Endodermal cell (in vitro differentiated cells): Measurements from ENCODE around the gene SUN1. TPM values are rescaled to one million over a fixed set of nuclear protein-coding genes. Genes with fewer than 3 reads are reported as not detected.
A peak's percentile ranks its signal among the peaks of the same experiment; 100 is the strongest.

Experiments used
- DNase-seq: peaks from one replicate; pipeline ENCODE4 v3.0.0-alpha.2; 2017
- H3K27ac ChIP-seq: 2 replicates; pipeline ENCODE4 v1.5.1; 2013; ENCODE audit warnings: mild to moderate bottlenecking, low read depth, low read length, moderate library complexity
- H3K27me3 ChIP-seq: 2 replicates; pipeline ENCODE4 v1.6.1; 2013; ENCODE audit warnings: mild to moderate bottlenecking, low read length, moderate library complexity; ENCODE audit not compliant: insufficient read depth, control insufficient read depth, poor library complexity, severe bottlenecking
- H3K36me3 ChIP-seq: 2 replicates; pipeline ENCODE4 v1.7.0; 2013; ENCODE audit warnings: mild to moderate bottlenecking, low read length, moderate library complexity; ENCODE audit not compliant: control insufficient read depth, insufficient read depth
- H3K4me1 ChIP-seq: one replicate; pipeline ENCODE4 v1.7.0; 2013; ENCODE audit warnings: low read length; ENCODE audit not compliant: control insufficient read depth, insufficient read depth
- H3K4me3 ChIP-seq: 2 replicates; pipeline ENCODE4 v1.5.1; 2013; ENCODE audit warnings: mild to moderate bottlenecking, low read length, moderate library complexity
- H3K9ac ChIP-seq: 2 replicates; pipeline ENCODE4 v1.6.1; 2013; ENCODE audit warnings: mild to moderate bottlenecking, low read length, moderate library complexity; ENCODE audit not compliant: poor library complexity, severe bottlenecking; ENCODE audit errors: extremely low read depth
- H3K9me3 ChIP-seq: 2 replicates; pipeline ENCODE4 v1.6.1; 2013; ENCODE audit warnings: mild to moderate bottlenecking, low read length, moderate library complexity; ENCODE audit not compliant: control insufficient read depth
- H3K27ac Mint-ChIP-seq: 2 replicates; pipeline ENCODE4 v1.8.0; 2020; ENCODE audit warnings: mixed read lengths
- H3K27me3 Mint-ChIP-seq: 2 replicates; pipeline ENCODE4 v1.8.0; 2021; ENCODE audit warnings: mild to moderate bottlenecking, mixed read lengths; ENCODE audit not compliant: insufficient read depth
- H3K36me3 Mint-ChIP-seq: 2 replicates; pipeline ENCODE4 v1.8.0; 2020; ENCODE audit warnings: low read depth, mixed read lengths
- H3K4me1 Mint-ChIP-seq: 2 replicates; pipeline ENCODE4 v1.8.0; 2020; ENCODE audit warnings: mixed read lengths
- H3K4me3 Mint-ChIP-seq: 2 replicates; pipeline ENCODE4 v1.8.0; 2020; ENCODE audit warnings: mild to moderate bottlenecking, moderate library complexity, mixed read lengths
- H3K9me3 Mint-ChIP-seq: 2 replicates; pipeline ENCODE4 v1.8.0; 2020; ENCODE audit warnings: mild to moderate bottlenecking, mixed read lengths
- CTCF ChIP-seq: fragments of 200-600 bp; sonication (generic); conservative IDR thresholded peaks from 2 replicates; pipeline ENCODE4 v1.5.0; 2021; ENCODE audit warnings: antibody characterized with exemption, mild to moderate bottlenecking
- WGBS, 2 experiments: methylation state at CpG; one replicate each; pipeline versions ENCODE4 v1.1.5 to v1.1.7; 2013; ENCODE audit warnings: missing lambda C conversion rate in 2 of 2, mixed read lengths in 1 of 2; ENCODE audit not compliant: insufficient coverage in 1 of 2, insufficient read length in 1 of 2; 5-methylcytosine and 5-hydroxymethylcytosine counted together
- total RNA-seq, 2 donors: library from RNA; stranded (reverse); fragmentation: NEBNext Ultra II Directional in 1 of 2; extraction: Animal tissue kit (Norgen Biotek cat#: 25700) in 1 of 2; gene quantifications; 2 replicates in 1 of 2; 3 replicates in 1 of 2; pipeline ENCODE4 v1.2.1, GENCODE V29; 2021

SUN1 gene
- total RNA-seq, 2 donors from 2014 or later, result 133 to 136 TPM

GRCh38 chr7:824081-824480, 8.2 kb upstream of the SUN1 start:
- Mint-ChIP-seq H3K9me3 (no peaks in the 10 kb centered on the region), H3K27me3 (no peaks in the 10 kb centered on the region), H3K4me3 (no peak overlapping the region), H3K36me3 (peaks cover 33% of the 10 kb centered on the region), H3K27ac (peak overlapping the region; percentile 72), H3K4me1 (peaks cover 16% of the 10 kb centered on the region)
- no peak for TF ChIP-seq CTCF
- Histone ChIP-seq H3K9ac (no peak overlapping the region), H3K4me3 (no peak overlapping the region), H3K36me3 (peaks cover 16% of the 10 kb centered on the region), H3K27me3 (no peaks in the 10 kb centered on the region), H3K4me1 (no peaks in the 10 kb centered on the region), H3K9me3 (no peaks in the 10 kb centered on the region), H3K27ac (no peak overlapping the region)
- DNase-seq, result no peak
- WGBS, 2 experiments, result 95 to 96% methylated on average over 6 to 7 of the region's 7 CpGs

- 92 to 98% methylated on average over 8 to 11 of the region's 11 CpGs for WGBS, 2 experiments
- H3K4me3 ChIP-seq, result no peak overlapping the region
- peaks cover 16% of the 10 kb centered on the region for H3K36me3 ChIP-seq
- H3K9me3 ChIP-seq, result no peaks in the 10 kb centered on the region
- peaks cover 31% of the 10 kb centered on the region for H3K36me3 Mint-ChIP-seq
- no peaks in the 10 kb centered on the region for H3K9me3 Mint-ChIP-seq
- DNase-seq, result no peak
- H3K4me3 Mint-ChIP-seq, result no peak overlapping the region
- H3K4me1 ChIP-seq, result no peaks in the 10 kb centered on the region
- H3K4me1 Mint-ChIP-seq, result peaks cover 16% of the 10 kb centered on the region
- H3K27me3 ChIP-seq, result no peaks in the 10 kb centered on the region
- H3K27me3 Mint-ChIP-seq, result no peaks in the 10 kb centered on the region
- no peak for TF ChIP-seq CTCF
- H3K27ac ChIP-seq, result no peak overlapping the region
- no peak overlapping the region for H3K9ac ChIP-seq
- no peak overlapping the region for H3K27ac Mint-ChIP-seq
These were observed 7.6 kb upstream of the SUN1 start for GRCh38 chr7:824664-825063.

- 95 to 99% methylated on average over 6 of the region's 6 CpGs for WGBS, 2 experiments
These were observed 6.9 kb upstream of the SUN1 start for GRCh38 chr7:825386-825785.

More at GRCh38 chr7:825386-825785, 6.9 kb upstream of the SUN1 start:
- H3K27ac ChIP-seq, result no peak overlapping the region
- no peak overlapping the region for H3K4me3 ChIP-seq
- no peaks in the 10 kb centered on the region for H3K4me1 ChIP-seq
- H3K9me3 ChIP-seq, result no peaks in the 10 kb centered on the region
- H3K36me3 ChIP-seq, result peaks cover 13% of the 10 kb centered on the region
- no peak for TF ChIP-seq CTCF
- Mint-ChIP-seq H3K4me3 (no peak overlapping the region), H3K36me3 (peaks cover 31% of the 10 kb centered on the region), H3K27me3 (no peaks in the 10 kb centered on the region), H3K27ac (no peak overlapping the region), H3K4me1 (peaks cover 21% of the 10 kb centered on the region), H3K9me3 (no peaks in the 10 kb centered on the region)
- no peaks in the 10 kb centered on the region for H3K27me3 ChIP-seq
- no peak for DNase-seq
- H3K9ac ChIP-seq, result no peak overlapping the region
